ENCODE results near the gene ZNF638.

The ZNF638 gene

GRCh38 chr2:71393216-71393615 is 61.6 kb downstream of the ZNF638 start:
- no peak overlapping the region for H3K4me3 ChIP-seq (ENCODE audit: insufficient read depth in 1 of 2, low read depth in 1 of 2, low read length in 2 of 2)
- no peak overlapping the region for H2BK12ac ChIP-seq (ENCODE audit: low read length in 2 of 2)
- H3K79me1 ChIP-seq (replicated peaks; ENCODE audit: low read length, poor library complexity, severe bottlenecking) = peaks cover 29% of the 10 kb centered on the region
- H4K8ac ChIP-seq (ENCODE audit: low read length) = no peak overlapping the region
- H2AFZ ChIP-seq (ENCODE audit: low read depth, low read length) = no peak overlapping the region
- no peak overlapping the region for H2BK5ac ChIP-seq (ENCODE audit: low read depth, low read length, poor library complexity, severe bottlenecking)
- H3K27ac ChIP-seq (ENCODE audit: low read length, poor library complexity, severe bottlenecking) = no peak overlapping the region
- no peak overlapping the region for H3K4me2 ChIP-seq (ENCODE audit: low read length, poor library complexity, severe bottlenecking)
- H3K18ac ChIP-seq (ENCODE audit: low read depth in 1 of 2, low read length in 2 of 2) = no peak overlapping the region
- H3K4ac ChIP-seq (ENCODE audit: low read depth in 1 of 2, low read length in 2 of 2) = no peak overlapping the region
- no peak overlapping the region for H2BK120ac ChIP-seq (ENCODE audit: low read depth, low read length)
- WGBS = 96% methylated on average over 7 of the region's 8 CpGs
- no peak overlapping the region for H3K9ac ChIP-seq (ENCODE audit: low read length)
- H3K36me3 ChIP-seq (ENCODE audit: control insufficient read depth in 1 of 2, insufficient read depth in 2 of 2, low read depth in 1 of 2, low read length in 2 of 2) = peaks cover 38 to 98% of the 10 kb centered on the region in 2 experiments
- no peak overlapping the region for H3K23ac ChIP-seq (ENCODE audit: low read length in 2 of 2)
- no peak overlapping the region for H3K14ac ChIP-seq (ENCODE audit: low read length in 2 of 2)
- H3K4me1 ChIP-seq (ENCODE audit: control insufficient read depth, insufficient read depth, low read depth, low read length) = no peaks in the 10 kb centered on the region
- H4K91ac ChIP-seq (ENCODE audit: low read length) = no peak overlapping the region
- no peaks in the 10 kb centered on the region for H3K27me3 ChIP-seq (ENCODE audit: control insufficient read depth in 1 of 2, insufficient read depth in 1 of 2, low read length in 2 of 2)
- H2AK5ac ChIP-seq (ENCODE audit: low read length, severe bottlenecking) = no peak overlapping the region
- no peak for DNase-seq
- no peak overlapping the region for H2BK15ac ChIP-seq (ENCODE audit: low read depth, poor library complexity, severe bottlenecking)
- no peaks in the 10 kb centered on the region for H3K9me3 ChIP-seq (ENCODE audit: control insufficient read depth, low read length)

DNA sequence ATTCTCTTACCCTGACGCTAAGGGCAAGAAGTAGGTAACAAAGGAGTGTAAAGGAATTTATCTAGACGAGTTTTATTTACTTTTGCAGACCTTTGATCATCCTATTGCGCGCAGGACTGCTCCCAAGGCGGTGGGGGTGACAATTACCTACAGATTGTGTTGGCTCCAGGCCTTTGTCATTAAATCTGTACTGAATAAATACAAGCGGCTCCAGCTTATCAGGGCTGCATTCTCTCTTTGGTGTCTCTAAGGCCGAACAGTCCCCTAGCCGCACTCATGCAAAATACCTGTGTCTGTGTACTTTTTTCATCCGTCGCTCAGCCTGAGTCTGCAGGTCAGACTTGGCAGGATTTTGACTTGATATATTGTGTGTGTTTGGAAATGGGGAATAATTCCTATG is 63.9 kb downstream of the ZNF638 start:
- H3K9ac ChIP-seq (ENCODE audit: low read length) = no peak overlapping the region
- no peak for DNase-seq
- H3K27ac ChIP-seq (ENCODE audit: low read length, poor library complexity, severe bottlenecking) = no peak overlapping the region
- no peak overlapping the region for H2AFZ ChIP-seq (ENCODE audit: low read depth, low read length)
- no peak overlapping the region for H2BK12ac ChIP-seq (ENCODE audit: low read length in 2 of 2)
- H2AK5ac ChIP-seq (ENCODE audit: low read length, severe bottlenecking) = no peak overlapping the region
- H2BK120ac ChIP-seq (ENCODE audit: low read depth, low read length) = no peak overlapping the region
- H3K14ac ChIP-seq (ENCODE audit: low read length in 2 of 2) = no peak overlapping the region
- no peaks in the 10 kb centered on the region for H3K4me1 ChIP-seq (ENCODE audit: control insufficient read depth, insufficient read depth, low read depth, low read length)
- H3K18ac ChIP-seq (ENCODE audit: low read depth in 1 of 2, low read length in 2 of 2) = no peak overlapping the region
- H3K27me3 ChIP-seq (ENCODE audit: control insufficient read depth in 1 of 2, insufficient read depth in 1 of 2, low read length in 2 of 2) = no peaks in the 10 kb centered on the region
- no peak overlapping the region for H3K4me3 ChIP-seq (ENCODE audit: insufficient read depth in 1 of 2, low read depth in 1 of 2, low read length in 2 of 2)
- H3K36me3 ChIP-seq (ENCODE audit: control insufficient read depth in 1 of 2, insufficient read depth in 2 of 2, low read depth in 1 of 2, low read length in 2 of 2) = peaks cover 23 to 98% of the 10 kb centered on the region in 2 experiments
- no peak overlapping the region for H2BK5ac ChIP-seq (ENCODE audit: low read depth, low read length, poor library complexity, severe bottlenecking)
- no peak overlapping the region for H4K91ac ChIP-seq (ENCODE audit: low read length)
- 96% methylated on average over 10 of the region's 10 CpGs for WGBS
- H3K4me2 ChIP-seq (ENCODE audit: low read length, poor library complexity, severe bottlenecking) = no peak overlapping the region
- peaks cover 20% of the 10 kb centered on the region for H3K79me1 ChIP-seq (replicated peaks; ENCODE audit: low read length, poor library complexity, severe bottlenecking)
- H3K4ac ChIP-seq (ENCODE audit: low read depth in 1 of 2, low read length in 2 of 2) = no peak overlapping the region
- no peaks in the 10 kb centered on the region for H3K9me3 ChIP-seq (ENCODE audit: control insufficient read depth, low read length)
- no peak overlapping the region for H4K8ac ChIP-seq (ENCODE audit: low read length)
- H2BK15ac ChIP-seq (ENCODE audit: low read depth, poor library complexity, severe bottlenecking) = no peak overlapping the region
- no peak overlapping the region for H3K23ac ChIP-seq (ENCODE audit: low read length in 2 of 2)

- no peak overlapping the region for H2BK15ac ChIP-seq (ENCODE audit: low read depth, poor library complexity, severe bottlenecking)
- H3K4me3 ChIP-seq (ENCODE audit: insufficient read depth in 1 of 2, low read depth in 1 of 2, low read length in 2 of 2) = no peak overlapping the region
- no peak overlapping the region for H2BK12ac ChIP-seq (ENCODE audit: low read length in 2 of 2)
- no peak overlapping the region for H3K18ac ChIP-seq (ENCODE audit: low read depth in 1 of 2, low read length in 2 of 2)
- no peak overlapping the region for H3K4ac ChIP-seq (ENCODE audit: low read depth in 1 of 2, low read length in 2 of 2)
- H2AK5ac ChIP-seq (ENCODE audit: low read length, severe bottlenecking) = no peak overlapping the region
- no peak for DNase-seq
- no peaks in the 10 kb centered on the region for H3K27me3 ChIP-seq (ENCODE audit: control insufficient read depth in 1 of 2, insufficient read depth in 1 of 2, low read length in 2 of 2)
- H3K36me3 ChIP-seq (ENCODE audit: control insufficient read depth in 1 of 2, insufficient read depth in 2 of 2, low read depth in 1 of 2, low read length in 2 of 2) = peaks cover 8 to 100% of the 10 kb centered on the region in 2 experiments
- WGBS = 89% methylated on average over 2 of the region's 3 CpGs
- no peak overlapping the region for H3K27ac ChIP-seq (ENCODE audit: low read length, poor library complexity, severe bottlenecking)
- no peak overlapping the region for H4K8ac ChIP-seq (ENCODE audit: low read length)
- H2BK120ac ChIP-seq (ENCODE audit: low read depth, low read length) = no peak overlapping the region
- no peaks in the 10 kb centered on the region for H3K4me1 ChIP-seq (ENCODE audit: control insufficient read depth, insufficient read depth, low read depth, low read length)
- no peak overlapping the region for H3K4me2 ChIP-seq (ENCODE audit: low read length, poor library complexity, severe bottlenecking)
- no peak overlapping the region for H2AFZ ChIP-seq (ENCODE audit: low read depth, low read length)
- no peaks in the 10 kb centered on the region for H3K9me3 ChIP-seq (ENCODE audit: control insufficient read depth, low read length)
- H3K79me1 ChIP-seq (replicated peaks; ENCODE audit: low read length, poor library complexity, severe bottlenecking) = peaks cover 2% of the 10 kb centered on the region
- H3K14ac ChIP-seq (ENCODE audit: low read length in 2 of 2) = no peak overlapping the region
- H2BK5ac ChIP-seq (ENCODE audit: low read depth, low read length, poor library complexity, severe bottlenecking) = peak overlapping the region; percentile 44
- H4K91ac ChIP-seq (ENCODE audit: low read length) = no peak overlapping the region
- H3K23ac ChIP-seq (ENCODE audit: low read length in 2 of 2) = no peak overlapping the region
- no peak overlapping the region for H3K9ac ChIP-seq (ENCODE audit: low read length)
Observed at GRCh38 chr2:71402427-71402826, 70.8 kb downstream of the ZNF638 start.

- Histone ChIP-seq H2AK5ac (ENCODE audit: low read length, severe bottlenecking) (no peak overlapping the region), H3K4me1 (ENCODE audit: control insufficient read depth, insufficient read depth, low read depth, low read length) (no peaks in the 10 kb centered on the region), H3K18ac (ENCODE audit: low read depth in 1 of 2, low read length in 2 of 2) (no peak overlapping the region), H3K23ac (ENCODE audit: low read length in 2 of 2) (no peak overlapping the region), H2BK120ac (ENCODE audit: low read depth, low read length) (no peak overlapping the region), H2BK15ac (ENCODE audit: low read depth, poor library complexity, severe bottlenecking) (no peak overlapping the region), H2BK5ac (ENCODE audit: low read depth, low read length, poor library complexity, severe bottlenecking) (no peak overlapping the region), H3K36me3 (ENCODE audit: control insufficient read depth in 1 of 2, insufficient read depth in 2 of 2, low read depth in 1 of 2, low read length in 2 of 2) (peaks cover 4 to 61% of the 10 kb centered on the region in 2 experiments), H3K4me3 (ENCODE audit: insufficient read depth in 1 of 2, low read depth in 1 of 2, low read length in 2 of 2) (no peak overlapping the region), H3K4ac (ENCODE audit: low read depth in 1 of 2, low read length in 2 of 2) (no peak overlapping the region), H3K27ac (ENCODE audit: low read length, poor library complexity, severe bottlenecking) (no peak overlapping the region), H3K14ac (ENCODE audit: low read length in 2 of 2) (no peak overlapping the region), H2AFZ (ENCODE audit: low read depth, low read length) (no peak overlapping the region), H2BK12ac (ENCODE audit: low read length in 2 of 2) (no peak overlapping the region), H4K91ac (ENCODE audit: low read length) (no peak overlapping the region), H3K27me3 (ENCODE audit: control insufficient read depth in 1 of 2, insufficient read depth in 1 of 2, low read length in 2 of 2) (no peaks in the 10 kb centered on the region), H4K8ac (ENCODE audit: low read length) (no peak overlapping the region), H3K9me3 (ENCODE audit: control insufficient read depth, low read length) (no peaks in the 10 kb centered on the region), H3K4me2 (ENCODE audit: low read length, poor library complexity, severe bottlenecking) (no peak overlapping the region), H3K79me1 (replicated peaks; ENCODE audit: low read length, poor library complexity, severe bottlenecking) (peaks cover 2% of the 10 kb centered on the region), H3K9ac (ENCODE audit: low read length) (no peak overlapping the region)
- WGBS = 98% methylated on average over 3 of the region's 3 CpGs
- DNase-seq = no peak
Observed at GRCh38 chr2:71409611-71410010, 78.0 kb downstream of the ZNF638 start.
